ENCODE measurements around the gene SPOPL. TPM values are rescaled to one million over a fixed set of nuclear protein-coding genes. Genes with fewer than 3 reads are reported as not detected.
"Not testable (repeated sequence)": the region's sequence is repeated elsewhere in the genome, so short reads cannot be mapped to it uniquely, and the experiment has no call there.

SPOPL gene
- polyA plus RNA-seq, 2 of the 4 experiments (the other 2 are of a cell fraction), result 7.2 to 16.9 TPM

DNA sequence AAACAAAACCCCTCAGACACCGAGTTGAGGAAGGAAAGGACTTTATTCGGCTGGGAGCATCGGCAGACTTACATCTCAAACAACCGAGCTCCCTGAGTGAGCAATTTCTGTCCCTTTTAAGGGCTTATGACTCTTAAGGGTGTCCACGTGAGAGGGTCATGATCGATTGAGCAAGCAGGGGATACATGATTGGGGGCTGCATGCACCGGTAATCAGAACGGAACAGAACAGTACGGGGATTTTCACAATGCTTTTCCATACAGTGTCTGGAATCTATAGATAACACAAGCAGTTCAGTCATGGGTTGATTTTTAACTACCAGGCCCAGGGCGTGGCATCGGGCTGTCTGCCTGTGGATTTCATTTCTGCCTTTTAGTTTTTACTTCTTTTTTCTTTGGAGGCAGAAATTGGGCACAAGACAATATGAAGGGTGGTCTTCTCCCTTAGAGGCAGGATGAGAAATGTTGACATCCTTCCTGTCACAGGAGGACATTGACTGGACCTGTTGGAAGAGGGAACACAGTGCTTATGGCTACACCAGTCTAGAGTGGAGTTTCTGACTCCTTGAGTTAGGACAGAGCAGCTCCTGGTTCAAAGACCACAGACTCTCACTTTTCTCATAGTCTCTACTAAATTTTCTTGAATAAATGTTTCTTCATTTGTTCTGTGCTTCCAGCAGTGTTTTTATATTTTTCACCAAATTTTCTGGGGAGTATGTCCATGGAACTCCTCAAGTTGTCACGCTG, 35.8 kb downstream of the SPOPL start:
- DNase-seq (ENCODE audit: low read depth in 1 of 2, low spot score in 1 of 2) (no peak), ATAC-seq (no peak), FAIRE-seq (no peak)
- peaks cover 11% of the 10 kb centered on the region; the same call in 1 of the 3 replicates for H3K9me3 ChIP-seq
- H3K27ac ChIP-seq, result 0 out of 6 replicates have a peak overlapping the region, but pooled peaks of 1 of the 2 experiments have one; percentile 19
- WGBS (ENCODE audit: missing lambda C conversion rate), result 80% methylated on average over 12 of the region's 12 CpGs
- TF ChIP-seq JUNB (IDR thresholded peaks at IDR 0.05), result no peak
- no peak for TF ChIP-seq RAD21 (conservative IDR thresholded peaks at IDR 0.05 in 1 of 2, IDR thresholded peaks at IDR 0.05 in 1 of 2)
- TF ChIP-seq HEYL (CRISPR knock-in tag; IDR thresholded peaks at IDR 0.05), result no peak
- no peak for TF ChIP-seq RNF2 (IDR thresholded peaks at IDR 0.05; ENCODE audit: borderline replicate concordance, low read depth)
- TF ChIP-seq MAFK (IDR thresholded peaks at IDR 0.05; ENCODE audit: partially characterized antibody), result no peak
- TF ChIP-seq NR3C1 (IDR thresholded peaks at IDR 0.05), result no peak
- no peak for TF ChIP-seq PHF8 (IDR thresholded peaks at IDR 0.05; ENCODE audit: borderline replicate concordance, low read depth)
- CTCF ChIA-PET, result no interaction called here
- H3K4me1 ChIP-seq, result peaks cover 7% of the 10 kb centered on the region; the same call in 2 of the 3 replicates
- POLR2A ChIA-PET, result no interaction called here
- peak overlapping the region; percentile 32; the same call in 1 of the 3 replicates for H3K4me2 ChIP-seq
- H3K4me3 ChIP-seq, result no peak overlapping the region

DNA sequence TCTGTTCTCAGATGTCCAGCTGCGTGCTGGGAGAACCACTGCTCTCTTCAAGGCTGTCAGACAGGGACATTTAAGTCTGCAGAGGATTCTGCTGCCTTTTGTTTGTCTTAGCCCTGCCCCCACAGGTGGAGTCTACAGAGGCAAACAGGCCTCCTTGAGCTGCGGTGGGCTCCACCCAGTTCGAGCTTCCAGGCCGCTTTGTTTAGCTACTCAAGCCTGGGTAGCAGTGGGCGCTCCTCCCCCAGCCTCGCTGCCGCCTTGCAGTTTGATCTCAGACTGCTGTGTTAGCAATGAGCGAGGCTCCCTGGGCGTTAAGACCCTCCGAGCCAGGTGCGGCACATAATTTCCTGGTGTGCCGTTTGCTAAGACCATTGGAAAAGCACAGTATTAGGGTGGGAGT, 42.6 kb downstream of the SPOPL start:
- H3K27ac ChIP-seq; H3K4me3 ChIP-seq; H3K4me1 ChIP-seq; POLR2A ChIA-PET; CTCF ChIA-PET; DNase-seq (ENCODE audit: low read depth in 1 of 2, low spot score in 1 of 2); H3K9me3 ChIP-seq; ATAC-seq; FAIRE-seq; H3K4me2 ChIP-seq: not testable (repeated sequence)
- WGBS (ENCODE audit: missing lambda C conversion rate), result 88% methylated on average over 11 of the region's 12 CpGs

DNA sequence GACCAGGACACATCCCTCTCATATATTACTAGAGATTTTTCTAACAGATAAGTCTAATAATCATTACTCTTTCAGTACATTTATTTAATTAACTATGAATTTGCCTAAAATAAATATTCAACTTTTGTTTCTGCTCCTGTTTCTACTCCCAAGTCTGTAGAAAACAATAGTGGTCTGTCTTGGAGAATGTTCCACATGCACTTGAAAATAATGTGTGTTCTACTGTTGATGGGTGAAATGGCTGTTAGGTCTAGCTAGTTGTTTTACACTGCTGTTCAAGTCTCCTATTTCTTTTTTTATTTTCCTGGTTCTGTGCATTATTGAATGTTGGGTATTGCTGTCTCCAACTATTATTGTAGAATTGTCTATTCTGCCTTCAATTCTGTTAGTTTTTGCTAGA, 47.2 kb downstream of the SPOPL start:
- Histone ChIP-seq H3K27ac (no peak overlapping the region), H3K4me1 (no peaks in the 10 kb centered on the region), H3K9me3 (no peaks in the 10 kb centered on the region), H3K4me3 (no peak overlapping the region), H3K4me2 (no peak overlapping the region)
- DNase-seq (ENCODE audit: low read depth in 1 of 2, low spot score in 1 of 2) (no peak), FAIRE-seq (no peak), ATAC-seq (no peak)
- TF ChIP-seq CBX8 (IDR thresholded peaks at IDR 0.05) (no peak), MYC (IDR thresholded peaks at IDR 0.05; ENCODE audit: borderline replicate concordance, low read length) (no peak)
- TF ChIP-seq, protein P1, sequence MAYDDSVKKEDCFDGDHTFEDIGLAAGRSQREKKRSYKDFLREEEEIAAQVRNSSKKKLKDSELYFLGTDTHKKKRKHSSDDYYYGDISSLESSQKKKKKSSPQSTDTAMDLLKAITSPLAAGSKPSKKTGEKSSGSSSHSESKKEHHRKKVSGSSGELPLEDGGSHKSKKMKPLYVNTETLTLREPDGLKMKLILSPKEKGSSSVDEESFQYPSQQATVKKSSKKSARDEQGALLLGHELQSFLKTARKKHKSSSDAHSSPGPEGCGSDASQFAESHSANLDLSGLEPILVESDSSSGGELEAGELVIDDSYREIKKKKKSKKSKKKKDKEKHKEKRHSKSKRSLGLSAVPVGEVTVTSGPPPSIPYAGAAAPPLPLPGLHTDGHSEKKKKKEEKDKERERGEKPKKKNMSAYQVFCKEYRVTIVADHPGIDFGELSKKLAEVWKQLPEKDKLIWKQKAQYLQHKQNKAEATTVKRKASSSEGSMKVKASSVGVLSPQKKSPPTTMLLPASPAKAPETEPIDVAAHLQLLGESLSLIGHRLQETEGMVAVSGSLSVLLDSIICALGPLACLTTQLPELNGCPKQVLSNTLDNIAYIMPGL (CRISPR knock-in tag; IDR thresholded peaks at IDR 0.05; ENCODE audit: borderline replicate concordance), result no peak
- ChIA-PET CTCF (no interaction called here), POLR2A (no interaction called here)

DNA sequence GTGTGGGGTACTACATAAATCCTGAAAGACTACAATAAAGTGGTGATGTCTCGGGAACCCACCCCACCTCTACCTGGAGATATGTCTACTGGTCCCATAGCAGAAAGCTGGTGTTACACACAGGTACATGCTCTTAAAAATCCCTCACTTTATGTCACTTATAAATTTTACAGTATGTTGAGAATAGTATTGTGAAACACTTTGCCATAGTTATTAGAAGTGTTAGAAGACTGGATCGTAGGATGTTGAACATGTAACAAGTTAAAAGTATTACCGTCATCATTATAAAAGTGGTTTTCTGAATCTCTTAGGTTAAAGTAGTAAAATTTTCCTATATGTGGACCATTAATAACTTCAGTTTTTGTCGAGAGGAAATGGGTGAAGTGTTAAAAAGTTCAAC, 48.6 kb downstream of the SPOPL start:
- WGBS (ENCODE audit: missing lambda C conversion rate), result 90% methylated on average over 4 of the region's 4 CpGs
- ChIA-PET CTCF (no interaction called here), POLR2A (no interaction called here)
- FAIRE-seq (peak; percentile 18), DNase-seq (ENCODE audit: low read depth in 1 of 2, low spot score in 1 of 2) (no peak), ATAC-seq (no peak)
- H3K27ac ChIP-seq, result no peak overlapping the region
- no peak for TF ChIP-seq NFE2L2 (conservative IDR thresholded peaks at IDR 0.05; ENCODE audit: low read length)
- TF ChIP-seq RAD21 (conservative IDR thresholded peaks at IDR 0.05 in 1 of 2, IDR thresholded peaks at IDR 0.05 in 1 of 2), result no peak
- no peak for TF ChIP-seq POLR2AphosphoS2 (conservative IDR thresholded peaks at IDR 0.05; ENCODE audit: low read length)
- no peak for TF ChIP-seq FOSB (CRISPR knock-in tag; IDR thresholded peaks at IDR 0.05)
- no peak for TF ChIP-seq JUNB (IDR thresholded peaks at IDR 0.05)
- no peak for TF ChIP-seq CHD4 (IDR thresholded peaks at IDR 0.05; ENCODE audit: borderline replicate concordance)
- no peak for TF ChIP-seq POLR2A (IDR thresholded peaks at IDR 0.05; ENCODE audit: low read length)
- TF ChIP-seq EHF (CRISPR knock-in tag; IDR thresholded peaks at IDR 0.05), result no peak
- H3K4me2 ChIP-seq, result no peak overlapping the region
- no peaks in the 10 kb centered on the region for H3K9me3 ChIP-seq
- no peak overlapping the region for H3K4me3 ChIP-seq
- H3K4me1 ChIP-seq, result no peaks in the 10 kb centered on the region
